Mesenchymal stem cell (in vitro differentiated cells and primary cell): ENCODE data around the gene ATP2B3.
A peak's percentile ranks its signal among the peaks of the same experiment; 100 is the strongest.

Experiments used
- DNase-seq: peaks from one replicate; pipeline ENCODE4 v3.0.0-alpha.2; 2013
- H2AFZ ChIP-seq: one replicate; pipeline ENCODE4 v1.6.1; 2013; ENCODE audit warnings: low read depth, mild to moderate bottlenecking, control low read depth, inconsistent platforms, low read length, moderate library complexity
- H2AK5ac ChIP-seq: 2 replicates; pipeline ENCODE4 v1.6.1; 2013; ENCODE audit warnings: low read length, moderate library complexity, mild to moderate bottlenecking, inconsistent platforms; ENCODE audit not compliant: severe bottlenecking
- H2BK120ac ChIP-seq: one replicate; pipeline ENCODE4 v1.6.1; 2013; ENCODE audit warnings: low read depth, mild to moderate bottlenecking, inconsistent platforms, low read length, moderate library complexity
- H2BK12ac ChIP-seq, 2 experiments: one replicate each; pipeline ENCODE4 v1.6.1; 2013; ENCODE audit warnings: inconsistent platforms in 2 of 2, low read length in 2 of 2, mild to moderate bottlenecking in 2 of 2, moderate library complexity in 2 of 2, control low read depth in 1 of 2
- H2BK15ac ChIP-seq: one replicate; pipeline ENCODE4 v1.6.1; 2013; ENCODE audit warnings: mild to moderate bottlenecking, low read depth, inconsistent platforms; ENCODE audit not compliant: poor library complexity, severe bottlenecking
- H2BK5ac ChIP-seq: 2 replicates; pipeline ENCODE4 v1.6.1; 2013; ENCODE audit warnings: low read depth, mild to moderate bottlenecking, low read length, control low read depth, inconsistent platforms; ENCODE audit not compliant: poor library complexity, severe bottlenecking
- H3K14ac ChIP-seq, 2 experiments: one replicate each; pipeline ENCODE4 v1.6.1; 2013; ENCODE audit warnings: inconsistent platforms in 2 of 2, low read length in 2 of 2, control low read depth in 1 of 2, mild to moderate bottlenecking in 1 of 2, moderate library complexity in 1 of 2
- H3K18ac ChIP-seq, 2 experiments: one replicate each; pipeline ENCODE4 v1.6.1; 2013; ENCODE audit warnings: inconsistent platforms in 2 of 2, low read length in 2 of 2, control low read depth in 1 of 2, low read depth in 1 of 2, mild to moderate bottlenecking in 1 of 2
- H3K23ac ChIP-seq, 2 experiments: one replicate each; pipeline ENCODE4 v1.6.1; 2013; ENCODE audit warnings: inconsistent platforms in 2 of 2, low read length in 2 of 2, mild to moderate bottlenecking in 2 of 2, moderate library complexity in 2 of 2, control low read depth in 1 of 2
- H3K27ac ChIP-seq: 2 replicates; pipeline ENCODE4 v1.5.1; 2013; ENCODE audit warnings: mild to moderate bottlenecking, moderate library complexity, low read length, control low read depth, inconsistent platforms; ENCODE audit not compliant: poor library complexity, severe bottlenecking
- H3K27me3 ChIP-seq, 2 experiments: 2 replicates each; pipeline versions ENCODE4 v1.6.1 to v1.7.0; 2013; ENCODE audit warnings: low read length in 2 of 2, mild to moderate bottlenecking in 2 of 2, moderate library complexity in 2 of 2, control low read depth in 1 of 2, inconsistent platforms in 1 of 2; ENCODE audit not compliant: control insufficient read depth in 1 of 2, insufficient read depth in 1 of 2
- H3K36me3 ChIP-seq, 2 experiments: 2 replicates each; pipeline versions ENCODE4 v1.6.1 to v1.7.0; 2013; ENCODE audit warnings: low read length in 2 of 2, control low read depth in 1 of 2, inconsistent platforms in 1 of 2, low read depth in 1 of 2, mild to moderate bottlenecking in 1 of 2; ENCODE audit not compliant: insufficient read depth in 2 of 2, control insufficient read depth in 1 of 2
- H3K4ac ChIP-seq, 2 experiments: one replicate each; pipeline ENCODE4 v1.6.1; 2013; ENCODE audit warnings: inconsistent platforms in 2 of 2, low read length in 2 of 2, mild to moderate bottlenecking in 2 of 2, moderate library complexity in 2 of 2, control low read depth in 1 of 2, low read depth in 1 of 2
- H3K4me1 ChIP-seq: 2 replicates; pipeline ENCODE4 v1.6.1; 2013; ENCODE audit warnings: low read depth, low read length, control low read depth; ENCODE audit not compliant: control insufficient read depth, insufficient read depth
- H3K4me2 ChIP-seq: 2 replicates; pipeline ENCODE4 v1.6.1; 2013; ENCODE audit warnings: low read length, mild to moderate bottlenecking, inconsistent platforms; ENCODE audit not compliant: poor library complexity, severe bottlenecking
- H3K4me3 ChIP-seq, 2 experiments: 2 replicates each; pipeline versions ENCODE4 v1.5.1 to v1.7.0; 2013; ENCODE audit warnings: low read length in 2 of 2, mild to moderate bottlenecking in 2 of 2, control low read depth in 1 of 2, low read depth in 1 of 2; ENCODE audit not compliant: insufficient read depth in 1 of 2
- H3K79me1 ChIP-seq: replicated peaks from 2 replicates; pipeline ENCODE4 v1.6.1; 2013; ENCODE audit warnings: mild to moderate bottlenecking, control low read depth, low read length, inconsistent platforms; ENCODE audit not compliant: poor library complexity, severe bottlenecking
- H3K9ac ChIP-seq: 2 replicates; pipeline ENCODE4 v1.7.0; 2013; ENCODE audit warnings: mild to moderate bottlenecking, low read length, moderate library complexity
- H3K9me3 ChIP-seq: 2 replicates; pipeline ENCODE4 v1.7.0; 2013; ENCODE audit warnings: mild to moderate bottlenecking, low read length; ENCODE audit not compliant: control insufficient read depth
- H4K8ac ChIP-seq: one replicate; pipeline ENCODE4 v1.6.1; 2013; ENCODE audit warnings: inconsistent platforms, mild to moderate bottlenecking, low read length, moderate library complexity
- H4K91ac ChIP-seq: one replicate; pipeline ENCODE4 v1.6.1; 2013; ENCODE audit warnings: mild to moderate bottlenecking, low read length, inconsistent platforms
- WGBS: methylation state at CpG from one replicate; pipeline ENCODE4 v1.1.7; 2013; ENCODE audit warnings: mixed read lengths; 5-methylcytosine and 5-hydroxymethylcytosine counted together

The ATP2B3 gene

DNA sequence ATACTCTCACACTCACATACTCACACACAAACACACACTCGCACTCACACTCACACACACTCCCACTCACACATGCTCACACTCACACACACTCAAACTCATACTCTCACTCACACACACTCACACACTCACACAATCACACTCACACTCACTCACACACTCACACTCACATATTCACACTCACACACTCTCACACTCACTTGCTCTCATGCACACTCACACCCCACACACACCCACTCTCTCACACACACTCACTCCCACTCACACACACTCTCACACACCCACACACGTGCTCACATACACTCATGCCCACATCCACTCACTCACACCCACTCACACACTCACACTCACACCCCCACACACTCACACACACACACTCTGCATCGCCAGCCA is 4.9 kb upstream of the ATP2B3 start:
- H3K4me1 ChIP-seq: peaks cover 14% of the 10 kb centered on the region
- no peak overlapping the region for H4K91ac ChIP-seq
- DNase-seq: no peak
- no peak overlapping the region for H3K18ac ChIP-seq
- H2AFZ ChIP-seq: no peak overlapping the region
- no peak overlapping the region for H2BK15ac ChIP-seq
- no peak overlapping the region for H3K9ac ChIP-seq
- no peaks in the 10 kb centered on the region for H3K36me3 ChIP-seq
- H3K14ac ChIP-seq: peak overlapping the region in 1 of 2 experiments; percentile 48
- no peak overlapping the region for H3K23ac ChIP-seq
- no peak overlapping the region for H4K8ac ChIP-seq
- H2BK12ac ChIP-seq: no peak overlapping the region
- H3K4me3 ChIP-seq: no peak overlapping the region
- no peak overlapping the region for H2AK5ac ChIP-seq
- 61% methylated on average over 3 of the region's 3 CpGs for whole genome bisulfite sequencing
- peaks cover 26 to 66% of the 10 kb centered on the region in 2 experiments for H3K27me3 ChIP-seq
- no peak overlapping the region for H3K4ac ChIP-seq
- H2BK5ac ChIP-seq: no peak overlapping the region
- no peak overlapping the region for H3K4me2 ChIP-seq
- H3K79me1 ChIP-seq: no peaks in the 10 kb centered on the region
- H2BK120ac ChIP-seq: no peak overlapping the region
- no peak overlapping the region for H3K27ac ChIP-seq
- no peaks in the 10 kb centered on the region for H3K9me3 ChIP-seq

DNA sequence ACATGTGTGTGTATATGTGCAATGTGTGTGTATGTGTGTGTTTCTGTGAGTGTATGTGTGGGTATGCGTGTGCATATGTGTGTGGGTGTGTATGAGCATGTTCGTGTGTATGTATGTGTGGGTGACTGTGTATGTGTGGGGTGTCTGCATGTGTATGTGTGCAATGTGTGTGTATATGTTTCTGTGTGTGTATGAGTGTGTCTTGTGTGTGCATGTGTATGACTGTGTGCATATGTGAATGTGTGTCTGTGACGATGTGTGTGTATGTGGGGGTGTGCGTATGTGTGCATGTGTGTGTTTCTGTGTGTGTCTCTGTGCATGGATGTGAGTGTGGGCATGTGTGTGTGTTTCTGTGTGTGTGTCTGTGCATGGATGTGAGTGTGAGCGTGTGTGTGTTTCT is 4.2 kb upstream of the ATP2B3 start:
- Histone ChIP-seq H2AFZ (no peak overlapping the region), H4K91ac (no peak overlapping the region), H2BK12ac (no peak overlapping the region), H2BK120ac (no peak overlapping the region), H2BK15ac (no peak overlapping the region), H3K18ac (no peak overlapping the region), H3K4ac (no peak overlapping the region), H3K27ac (no peak overlapping the region), H3K4me3 (no peak overlapping the region), H4K8ac (no peak overlapping the region), H3K9me3 (no peaks in the 10 kb centered on the region), H3K9ac (no peak overlapping the region), H3K4me2 (no peak overlapping the region), H2AK5ac (no peak overlapping the region), H3K27me3 (peaks cover 27 to 68% of the 10 kb centered on the region in 2 experiments), H3K4me1 (peaks cover 13% of the 10 kb centered on the region), H2BK5ac (no peak overlapping the region), H3K23ac (no peak overlapping the region), H3K36me3 (no peaks in the 10 kb centered on the region), H3K14ac (peak overlapping the region in 1 of 2 experiments; percentile 44), H3K79me1 (no peaks in the 10 kb centered on the region)
- no peak for DNase-seq
- 74% methylated on average over 5 of the region's 5 CpGs for WGBS

DNA sequence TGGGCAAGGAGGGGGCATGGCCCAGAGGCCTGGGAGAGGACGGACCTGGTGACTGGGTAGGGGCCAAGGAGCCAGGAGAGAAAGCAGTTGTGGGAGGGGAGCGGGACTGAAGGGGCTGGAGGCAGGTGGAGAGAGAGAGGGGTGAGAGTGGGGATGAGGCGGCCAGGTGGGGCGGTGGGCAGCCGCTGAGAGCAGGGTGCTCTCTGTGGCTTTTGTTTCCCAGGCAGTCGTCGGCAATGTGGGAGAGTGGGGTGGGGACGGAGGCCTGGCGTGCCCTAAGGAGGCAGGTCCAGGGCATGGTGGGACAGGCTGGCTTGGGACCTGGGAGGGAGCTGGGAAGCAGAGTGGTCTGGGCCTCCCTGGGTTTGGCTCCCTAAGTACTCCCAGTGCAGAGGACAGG is 3.2 kb upstream of the ATP2B3 start:
- no peak overlapping the region for H3K4ac ChIP-seq
- no peak overlapping the region for H4K91ac ChIP-seq
- no peak overlapping the region for H2BK12ac ChIP-seq
- peaks cover 36 to 76% of the 10 kb centered on the region in 2 experiments for H3K27me3 ChIP-seq
- H3K18ac ChIP-seq: no peak overlapping the region
- no peaks in the 10 kb centered on the region for H3K79me1 ChIP-seq
- H4K8ac ChIP-seq: no peak overlapping the region
- no peak for DNase-seq
- no peaks in the 10 kb centered on the region for H3K9me3 ChIP-seq
- 93% methylated on average over 4 of the region's 9 CpGs for WGBS
- no peak overlapping the region for H3K4me3 ChIP-seq
- H3K4me1 ChIP-seq: peaks cover 13% of the 10 kb centered on the region
- no peak overlapping the region for H3K14ac ChIP-seq
- no peak overlapping the region for H3K23ac ChIP-seq
- H2AFZ ChIP-seq: no peak overlapping the region
- H3K4me2 ChIP-seq: no peak overlapping the region
- no peak overlapping the region for H2AK5ac ChIP-seq
- H3K9ac ChIP-seq: no peak overlapping the region
- no peak overlapping the region for H3K27ac ChIP-seq
- H2BK15ac ChIP-seq: no peak overlapping the region
- no peaks in the 10 kb centered on the region for H3K36me3 ChIP-seq
- no peak overlapping the region for H2BK5ac ChIP-seq
- no peak overlapping the region for H2BK120ac ChIP-seq

DNA sequence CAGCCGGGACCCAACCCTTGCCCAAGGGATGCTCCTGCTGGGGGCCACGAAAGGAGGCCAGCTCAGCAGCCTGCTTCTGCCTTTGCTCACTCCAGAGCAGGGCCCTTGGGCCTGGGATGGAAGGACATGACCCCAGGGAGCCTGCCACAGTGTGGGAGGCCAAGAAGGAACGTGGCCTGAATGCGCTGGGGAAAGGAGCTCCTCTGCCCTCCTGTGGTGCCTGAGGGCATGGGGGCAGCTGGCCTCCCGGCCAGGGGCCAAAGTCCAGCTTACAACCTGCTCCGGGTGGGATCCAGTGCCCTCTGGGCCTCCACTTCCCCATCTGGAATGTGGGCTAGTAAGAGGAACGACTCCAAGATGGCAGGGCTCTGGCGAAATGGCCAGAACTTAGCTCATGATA is 2.0 kb upstream of the ATP2B3 start:
- peaks cover 19% of the 10 kb centered on the region for H3K4me1 ChIP-seq

More for the DNA sequence above, 2.0 kb upstream of the ATP2B3 start:
- Histone ChIP-seq H4K8ac (no peak overlapping the region), H3K18ac (no peak overlapping the region), H3K27me3 (peaks cover 36 to 71% of the 10 kb centered on the region in 2 experiments), H2BK5ac (no peak overlapping the region), H2BK12ac (no peak overlapping the region), H2AFZ (no peak overlapping the region), H2BK120ac (no peak overlapping the region), H3K4ac (no peak overlapping the region), H3K4me2 (no peak overlapping the region), H3K4me3 (no peak overlapping the region), H2BK15ac (no peak overlapping the region), H2AK5ac (no peak overlapping the region), H3K9me3 (no peaks in the 10 kb centered on the region), H3K9ac (no peak overlapping the region), H3K27ac (no peak overlapping the region), H3K23ac (no peak overlapping the region), H3K79me1 (no peaks in the 10 kb centered on the region), H4K91ac (no peak overlapping the region), H3K14ac (no peak overlapping the region), H3K36me3 (no peaks in the 10 kb centered on the region)
- DNase-seq: no peak
- 83% methylated on average over 6 of the region's 8 CpGs for WGBS
